Stimulated activated CD8-positive, alpha-beta memory T cell treated with anti-CD3 and anti-CD28 coated beads, Interleukin-12 subunit alpha, Interleukin-12 subunit beta, amount 100 ng/mL, for 24 hours (primary cell): ENCODE measurements around the gene SPDYE2.
A peak's percentile ranks its signal among the peaks of the same experiment; 100 is the strongest.
"Not testable (repeated sequence)": the region's sequence is repeated elsewhere in the genome, so short reads cannot be mapped to it uniquely, and the experiment has no call there.

Experiments used
- DNase-seq: peaks from one replicate; pipeline ENCODE4 v3.0.0-alpha.2; 2020; ENCODE audit errors: extremely low read depth

SPDYE2 gene

GRCh38 chr7:102540604-102541003 is 10.4 kb upstream of the SPDYE2 start:
- DNase-seq = not testable (repeated sequence)

- not testable (repeated sequence) for DNase-seq
Measured at GRCh38 chr7:102542083-102542482, 8.9 kb upstream of the SPDYE2 start.

GRCh38 chr7:102542771-102543170 is 8.3 kb upstream of the SPDYE2 start:
- not testable (repeated sequence) for DNase-seq

- not testable (repeated sequence) for DNase-seq
Measured at GRCh38 chr7:102543596-102543995, 7.4 kb upstream of the SPDYE2 start, which contains the start of gene UPK3BL2. Gene UPK3BL2, minus strand, starts transcription at chr7:102543696. Its CDS starts 60 bp downstream, at chr7:102543636.

- DNase-seq = not testable (repeated sequence)
Measured at GRCh38 chr7:102544372-102544771, 6.7 kb upstream of the SPDYE2 start.

- not testable (repeated sequence) for DNase-seq
Measured at GRCh38 chr7:102545288-102545687, 5.7 kb upstream of the SPDYE2 start.

GRCh38 chr7:102546353-102546752 is 4.7 kb upstream of the SPDYE2 start:
- not testable (repeated sequence) for DNase-seq

GRCh38 chr7:102568620-102569019 is 17.6 kb downstream of the SPDYE2 start:
- not testable (repeated sequence) for DNase-seq

- peak; percentile 99 for DNase-seq
Measured at GRCh38 chr7:102572261-102573239, 21.5 kb downstream of the SPDYE2 start, which contains the start of gene POLR2J3. Gene POLR2J3, minus strand, starts transcription at chr7:102572583. Its CDS starts 62 bp downstream, at chr7:102572521.

- not testable (repeated sequence) for DNase-seq
Measured at GRCh38 chr7:102574607-102575006, 23.6 kb downstream of the SPDYE2 start.

- DNase-seq = not testable (repeated sequence)
Measured at GRCh38 chr7:102576363-102576762, 25.3 kb downstream of the SPDYE2 start.

- DNase-seq = not testable (repeated sequence)
Measured at GRCh38 chr7:102577315-102578240, 26.6 kb downstream of the SPDYE2 start.

- not testable (repeated sequence) for DNase-seq
Measured at GRCh38 chr7:102578486-102578885, 27.5 kb downstream of the SPDYE2 start.

- DNase-seq = not testable (repeated sequence)
Measured at GRCh38 chr7:102581722-102582121, 30.7 kb downstream of the SPDYE2 start.

- DNase-seq = not testable (repeated sequence)
Measured at GRCh38 chr7:102583495-102583894, 32.5 kb downstream of the SPDYE2 start.

- DNase-seq = not testable (repeated sequence)
Measured at GRCh38 chr7:102589857-102590256, 38.8 kb downstream of the SPDYE2 start.

GRCh38 chr7:102592477-102593019 is 41.5 kb downstream of the SPDYE2 start:
- DNase-seq = peak; percentile 1

- DNase-seq = not testable (repeated sequence)
Measured at GRCh38 chr7:102593637-102594334, 42.8 kb downstream of the SPDYE2 start.

GRCh38 chr7:102596036-102596435 is 45.0 kb downstream of the SPDYE2 start:
- not testable (repeated sequence) for DNase-seq

GRCh38 chr7:102599699-102600098 is 48.7 kb downstream of the SPDYE2 start:
- not testable (repeated sequence) for DNase-seq

- DNase-seq = not testable (repeated sequence)
Measured at GRCh38 chr7:102602317-102602716, 51.3 kb downstream of the SPDYE2 start.
